CD8-positive, alpha-beta memory T cell (primary cell): ENCODE measurements around the gene KCND3. TPM values are rescaled to one million over a fixed set of nuclear protein-coding genes. Genes with fewer than 3 reads are reported as not detected.

Source experiments
- CTCF ChIA-PET: fragments of 350-600 bp; sonication (Branson Sonifier 250); formaldehyde crosslinking; loops from one replicate; lab custom pipeline; 2021; ENCODE audit warnings: antibody characterized with exemption; lab: Charles Lee
- POLR2A ChIA-PET: fragments of 350-600 bp; sonication (Branson Sonifier 250); formaldehyde crosslinking; loops from one replicate; lab custom pipeline; 2021; ENCODE audit warnings: antibody characterized with exemption; lab: Charles Lee
- DNase-seq, 5 donors: peaks; one replicate each; pipeline versions ENCODE4 v3.0.0 to v3.0.0-alpha.2; 2020 to 2022; ENCODE audit warnings: mixed read lengths in 1 of 5
- H3K27ac ChIP-seq: one replicate; pipeline ENCODE4 v1.7.0; 2013; ENCODE audit warnings: low read depth, mild to moderate bottlenecking, low read length, moderate library complexity
- H3K27me3 ChIP-seq: 2 replicates; pipeline ENCODE4 v1.7.0; 2013; ENCODE audit warnings: low read length, mild to moderate bottlenecking; ENCODE audit not compliant: insufficient read depth, poor library complexity, severe bottlenecking
- H3K36me3 ChIP-seq: 2 replicates; pipeline ENCODE4 v1.7.0; 2013; ENCODE audit warnings: mild to moderate bottlenecking, low read length, moderate library complexity; ENCODE audit not compliant: insufficient read depth
- H3K4me1 ChIP-seq: 2 replicates; pipeline ENCODE4 v1.7.0; 2013; ENCODE audit warnings: mild to moderate bottlenecking, low read length, moderate library complexity; ENCODE audit not compliant: insufficient read depth
- H3K4me3 ChIP-seq: 2 replicates; pipeline ENCODE4 v1.7.0; 2013; ENCODE audit warnings: mild to moderate bottlenecking, low read length
- H3K9me3 ChIP-seq: 2 replicates; pipeline ENCODE4 v1.7.0; 2013; ENCODE audit warnings: mild to moderate bottlenecking, low read length
- H3K27ac Mint-ChIP-seq, 8 donors: one replicate each; pipeline ENCODE4 v1.8.0; 2020 to 2021; ENCODE audit warnings: mixed read lengths in 8 of 8, mild to moderate bottlenecking in 6 of 8, inconsistent platforms in 3 of 8, moderate library complexity in 3 of 8
- H3K27me3 Mint-ChIP-seq, 2 donors: one replicate each; pipeline ENCODE4 v1.8.0; 2020 to 2021; ENCODE audit warnings: mixed read lengths in 2 of 2, mild to moderate bottlenecking in 1 of 2, moderate library complexity in 1 of 2
- H3K36me3 Mint-ChIP-seq, 3 donors: one replicate each; pipeline ENCODE4 v1.8.0; 2020 to 2021; ENCODE audit warnings: mixed read lengths in 3 of 3, inconsistent platforms in 1 of 3, mild to moderate bottlenecking in 1 of 3
- H3K4me1 Mint-ChIP-seq, 3 donors: one replicate each; pipeline ENCODE4 v1.8.0; 2020 to 2021; ENCODE audit warnings: mixed read lengths in 3 of 3, inconsistent platforms in 1 of 3, mild to moderate bottlenecking in 1 of 3
- H3K4me3 Mint-ChIP-seq, 7 donors: one replicate each; pipeline ENCODE4 v1.8.0; 2020 to 2021; ENCODE audit warnings: mixed read lengths in 7 of 7, mild to moderate bottlenecking in 6 of 7, moderate library complexity in 4 of 7, inconsistent platforms in 2 of 7
- H3K9me3 Mint-ChIP-seq, 5 donors: one replicate each; pipeline ENCODE4 v1.8.0; 2020 to 2022; ENCODE audit warnings: mixed read lengths in 5 of 5, mild to moderate bottlenecking in 3 of 5, moderate library complexity in 2 of 5, inconsistent platforms in 1 of 5
- polyA plus RNA-seq: library from polyadenylated mRNA; unstranded; fragments of 300-500 nt; fragmentation: Illumina TruSeq; gene quantifications from one replicate; pipeline ENCODE4 v1.2.3, GENCODE V29; 2021
- total RNA-seq, 2 experiments: library from RNA; stranded (reverse); gene quantifications; one replicate each; pipeline ENCODE4 v1.2.3, GENCODE V29; 2021

The KCND3 gene
- total and polyA plus RNA-seq, 3 experiments from 2014 or later: not detected

GRCh38 chr1:111937147-111937725, 52.2 kb downstream of the KCND3 start:
- Histone ChIP-seq H3K9me3 (no peaks in the 10 kb centered on the region), H3K4me3 (no peak overlapping the region), H3K4me1 (no peaks in the 10 kb centered on the region), H3K27me3 (no peaks in the 10 kb centered on the region), H3K36me3 (no peaks in the 10 kb centered on the region), H3K27ac (no peak overlapping the region)
- Mint-ChIP-seq H3K27me3 (peaks cover 12 to 37% of the 10 kb centered on the region in 2 donors), H3K4me3 (no peak overlapping the region), H3K27ac (no peak overlapping the region), H3K4me1 (no peaks in the 10 kb centered on the region), H3K36me3 (no peaks in the 10 kb centered on the region), H3K9me3 (no peaks in the 10 kb centered on the region)
- DNase-seq: no peak
- CTCF ChIA-PET: no interaction called here
- POLR2A ChIA-PET: no interaction called here

- no peak overlapping the region for H3K27ac ChIP-seq
- POLR2A ChIA-PET: no interaction called here
- H3K4me3 Mint-ChIP-seq: no peak overlapping the region
Measured at GRCh38 chr1:111934106-111934852, 55.2 kb downstream of the KCND3 start.

GRCh38 chr1:111930356-111930755, 59.1 kb downstream of the KCND3 start:
- H3K36me3 Mint-ChIP-seq: peaks cover 0 to 2% (median 0%) of the 10 kb centered on the region in 3 donors
- H3K27me3 ChIP-seq: peaks cover 5% of the 10 kb centered on the region
- no peak overlapping the region for H3K4me3 Mint-ChIP-seq
- H3K9me3 Mint-ChIP-seq: no peaks in the 10 kb centered on the region
- H3K36me3 ChIP-seq: no peaks in the 10 kb centered on the region
- no peak overlapping the region for H3K4me3 ChIP-seq
- POLR2A ChIA-PET: no interaction called here
- no peak overlapping the region for H3K27ac Mint-ChIP-seq
- DNase-seq: no peak
- H3K27ac ChIP-seq: no peak overlapping the region
- H3K4me1 Mint-ChIP-seq: no peaks in the 10 kb centered on the region
- no peaks in the 10 kb centered on the region for H3K9me3 ChIP-seq
- CTCF ChIA-PET: no interaction called here
- no peaks in the 10 kb centered on the region for H3K4me1 ChIP-seq
- peaks cover 7 to 40% of the 10 kb centered on the region in 2 donors for H3K27me3 Mint-ChIP-seq

More at GRCh38 chr1:111934106-111934852, 55.2 kb downstream of the KCND3 start:
- H3K9me3 ChIP-seq: no peaks in the 10 kb centered on the region
- Mint-ChIP-seq H3K27ac (no peak overlapping the region), H3K4me1 (no peaks in the 10 kb centered on the region), H3K9me3 (no peaks in the 10 kb centered on the region), H3K36me3 (peaks cover 0 to 2% (median 0%) of the 10 kb centered on the region in 3 donors), H3K27me3 (peaks cover 6 to 30% of the 10 kb centered on the region in 2 donors)
- no peaks in the 10 kb centered on the region for H3K27me3 ChIP-seq
- H3K4me1 ChIP-seq: no peaks in the 10 kb centered on the region
- H3K36me3 ChIP-seq: no peaks in the 10 kb centered on the region
- H3K4me3 ChIP-seq: no peak overlapping the region
- DNase-seq: no peak
- CTCF ChIA-PET: no interaction called here

GRCh38 chr1:111928531-111928930, 60.9 kb downstream of the KCND3 start:
- H3K27ac Mint-ChIP-seq: no peak overlapping the region
- no peak overlapping the region for H3K4me3 Mint-ChIP-seq

GRCh38 chr1:111927652-111928051, 61.8 kb downstream of the KCND3 start:
- Mint-ChIP-seq H3K4me1 (no peaks in the 10 kb centered on the region), H3K4me3 (no peak overlapping the region), H3K36me3 (peaks cover 0 to 2% (median 0%) of the 10 kb centered on the region in 3 donors), H3K9me3 (no peaks in the 10 kb centered on the region), H3K27ac (no peak overlapping the region), H3K27me3 (peaks cover 4 to 40% of the 10 kb centered on the region in 2 donors)
- no peak for DNase-seq
- ChIA-PET POLR2A (no interaction called here), CTCF (no interaction called here)
- Histone ChIP-seq H3K27ac (no peak overlapping the region), H3K4me1 (no peaks in the 10 kb centered on the region), H3K27me3 (peaks cover 5% of the 10 kb centered on the region), H3K36me3 (no peaks in the 10 kb centered on the region), H3K4me3 (no peak overlapping the region), H3K9me3 (no peaks in the 10 kb centered on the region)

More at GRCh38 chr1:111928531-111928930, 60.9 kb downstream of the KCND3 start:
- Histone ChIP-seq H3K4me3 (no peak overlapping the region), H3K9me3 (no peaks in the 10 kb centered on the region), H3K27ac (no peak overlapping the region), H3K27me3 (peaks cover 5% of the 10 kb centered on the region), H3K36me3 (no peaks in the 10 kb centered on the region), H3K4me1 (no peaks in the 10 kb centered on the region)
- Mint-ChIP-seq H3K9me3 (no peaks in the 10 kb centered on the region), H3K36me3 (peaks cover 0 to 2% (median 0%) of the 10 kb centered on the region in 3 donors), H3K27me3 (peaks cover 7 to 40% of the 10 kb centered on the region in 2 donors), H3K4me1 (no peaks in the 10 kb centered on the region)
- no peak for DNase-seq
- POLR2A ChIA-PET: no interaction called here
- CTCF ChIA-PET: no interaction called here

- no peaks in the 10 kb centered on the region for H3K9me3 ChIP-seq
- ChIA-PET POLR2A (no interaction called here), CTCF (no interaction called here)
- H3K27me3 Mint-ChIP-seq: peaks cover 7 to 47% of the 10 kb centered on the region in 2 donors
- H3K36me3 ChIP-seq: no peaks in the 10 kb centered on the region
- peaks cover 5% of the 10 kb centered on the region for H3K27me3 ChIP-seq
- H3K9me3 Mint-ChIP-seq: no peaks in the 10 kb centered on the region
- no peak overlapping the region for H3K4me3 Mint-ChIP-seq
- H3K27ac Mint-ChIP-seq: no peak overlapping the region
- H3K4me3 ChIP-seq: no peak overlapping the region
- no peaks in the 10 kb centered on the region for H3K36me3 Mint-ChIP-seq
- no peak overlapping the region for H3K27ac ChIP-seq
- DNase-seq: no peak
- no peaks in the 10 kb centered on the region for H3K4me1 ChIP-seq
- no peaks in the 10 kb centered on the region for H3K4me1 Mint-ChIP-seq
Measured at GRCh38 chr1:111924786-111925185, 64.7 kb downstream of the KCND3 start.

- CTCF ChIA-PET: no interaction called here
- peaks cover 9 to 48% of the 10 kb centered on the region in 2 donors for H3K27me3 Mint-ChIP-seq
- Histone ChIP-seq H3K36me3 (no peaks in the 10 kb centered on the region), H3K27me3 (peaks cover 5% of the 10 kb centered on the region), H3K4me1 (no peaks in the 10 kb centered on the region), H3K4me3 (no peak overlapping the region), H3K9me3 (no peaks in the 10 kb centered on the region), H3K27ac (no peak overlapping the region)
- POLR2A ChIA-PET: no interaction called here
- no peaks in the 10 kb centered on the region for H3K36me3 Mint-ChIP-seq
- no peaks in the 10 kb centered on the region for H3K9me3 Mint-ChIP-seq
- H3K27ac Mint-ChIP-seq: no peak overlapping the region
- DNase-seq: no peak
- H3K4me3 Mint-ChIP-seq: no peak overlapping the region
- no peaks in the 10 kb centered on the region for H3K4me1 Mint-ChIP-seq
Measured at GRCh38 chr1:111923766-111924165, 65.7 kb downstream of the KCND3 start.

- peaks cover 5% of the 10 kb centered on the region for H3K27me3 ChIP-seq
- CTCF ChIA-PET: no interaction called here
- no peak overlapping the region for H3K4me3 ChIP-seq
- POLR2A ChIA-PET: no interaction called here
- no peaks in the 10 kb centered on the region for H3K36me3 ChIP-seq
- no peaks in the 10 kb centered on the region for H3K4me1 ChIP-seq
- no peaks in the 10 kb centered on the region for H3K9me3 ChIP-seq
- H3K9me3 Mint-ChIP-seq: no peaks in the 10 kb centered on the region
- H3K27ac Mint-ChIP-seq: no peak overlapping the region
- H3K4me1 Mint-ChIP-seq: no peaks in the 10 kb centered on the region
- peaks cover 9 to 49% of the 10 kb centered on the region in 2 donors for H3K27me3 Mint-ChIP-seq
- H3K4me3 Mint-ChIP-seq: no peak overlapping the region
- H3K36me3 Mint-ChIP-seq: no peaks in the 10 kb centered on the region
- H3K27ac ChIP-seq: no peak overlapping the region
- no peak for DNase-seq
Measured at GRCh38 chr1:111921948-111922347, 67.5 kb downstream of the KCND3 start.
